SK-N-DZ (cell line): Measurements from ENCODE around the gene GNAS.

Source experiments
- DNase-seq: peaks from one replicate; pipeline ENCODE4 v3.0.0-alpha.2; 2015; ENCODE audit warnings: low spot score

GNAS gene

GRCh38 chr20:58853976-58854637 lies 1.6 kb downstream of the GNAS start:
- no peak for DNase-seq

GRCh38 chr20:58854638-58855471 lies 2.3 kb downstream of the GNAS start:
- no peak for DNase-seq

GRCh38 chr20:58855506-58856389 lies 3.2 kb downstream of the GNAS start:
- no peak for DNase-seq

- DNase-seq, result no peak
Measured at GRCh38 chr20:58863044-58863790, 10.7 kb downstream of the GNAS start.

- DNase-seq, result no peak
Measured at GRCh38 chr20:58864346-58864745, 11.8 kb downstream of the GNAS start.

- no peak for DNase-seq
Measured at GRCh38 chr20:58865843-58866242, 13.3 kb downstream of the GNAS start.

- DNase-seq, result no peak
Measured at GRCh38 chr20:58867211-58867610, 14.7 kb downstream of the GNAS start.

- DNase-seq, result no peak
Measured at GRCh38 chr20:58868795-58869194, 16.3 kb downstream of the GNAS start.

GRCh38 chr20:58869662-58870227 lies 17.2 kb downstream of the GNAS start:
- no peak for DNase-seq

- peak; percentile 80 for DNase-seq
Measured at GRCh38 chr20:58870293-58871014, 17.9 kb downstream of the GNAS start.

- DNase-seq, result no peak
Measured at GRCh38 chr20:58871533-58872102, 19.1 kb downstream of the GNAS start.

GRCh38 chr20:58874469-58874868 lies 22.0 kb downstream of the GNAS start:
- no peak for DNase-seq

GRCh38 chr20:58875111-58875510 lies 22.6 kb downstream of the GNAS start:
- DNase-seq, result no peak

- no peak for DNase-seq
Measured at GRCh38 chr20:58875541-58876134, 23.1 kb downstream of the GNAS start.

GRCh38 chr20:58876437-58876836 lies 23.9 kb downstream of the GNAS start:
- no peak for DNase-seq

- DNase-seq, result peak; percentile 51
Measured at GRCh38 chr20:58877050-58877975, 24.8 kb downstream of the GNAS start.

GRCh38 chr20:58877976-58878360 lies 25.5 kb downstream of the GNAS start:
- peak; percentile 87 for DNase-seq

- DNase-seq, result peak; percentile 73
Measured at GRCh38 chr20:58878399-58878798, 25.9 kb downstream of the GNAS start.
